Spleen (tissue), 11 donors: ENCODE results near the gene SUN5. TPM values are rescaled to one million over a fixed set of nuclear protein-coding genes. Genes with fewer than 3 reads are reported as not detected.
A peak's percentile ranks its signal among the peaks of the same experiment; 100 is the strongest.

Experiments used
- DNase-seq: peaks from one replicate; pipeline ENCODE4 v3.0.0-alpha.2; 2020
- H3K27ac ChIP-seq, 8 donors: fragments of 200-600 bp; sonication (generic) in 7 of 8; 1 replicate in 4 of 8; 2 replicates in 4 of 8; pipeline versions ENCODE4 v1.5.0 to v1.8.0; 2016 to 2021; ENCODE audit warnings: inconsistent platforms in 4 of 8, mild to moderate bottlenecking in 4 of 8, moderate library complexity in 1 of 8
- H3K27me3 ChIP-seq, 7 donors: fragments of 200-600 bp; sonication (generic) in 6 of 7; replicated peaks in 1 of 7; 1 replicate in 4 of 7; 2 replicates in 3 of 7; pipeline versions ENCODE4 v1.5.0 to v1.8.0; 2016 to 2021; ENCODE audit warnings: inconsistent platforms in 3 of 7, mild to moderate bottlenecking in 1 of 7
- H3K36me3 ChIP-seq, 6 donors: fragments of 200-600 bp; sonication (generic) in 5 of 6; 1 replicate in 4 of 6; 2 replicates in 2 of 6; pipeline versions ENCODE4 v1.5.0 to v1.8.0; 2016 to 2021; ENCODE audit warnings: inconsistent platforms in 2 of 6
- H3K4me1 ChIP-seq, 6 donors: fragments of 200-600 bp; sonication (generic) in 5 of 6; 1 replicate in 3 of 6; 2 replicates in 3 of 6; pipeline versions ENCODE4 v1.5.0 to v1.8.0; 2016 to 2021; ENCODE audit warnings: inconsistent platforms in 3 of 6
- H3K4me3 ChIP-seq, 8 donors: fragments of 200-600 bp; sonication (generic) in 7 of 8; 1 replicate in 4 of 8; 2 replicates in 4 of 8; pipeline versions ENCODE4 v1.5.0 to v1.8.0; 2016 to 2021; ENCODE audit warnings: inconsistent platforms in 4 of 8, mild to moderate bottlenecking in 4 of 8, moderate library complexity in 2 of 8
- H3K9me3 ChIP-seq, 8 donors: fragments of 200-600 bp; sonication (generic) in 7 of 8; 1 replicate in 4 of 8; 2 replicates in 4 of 8; pipeline versions ENCODE4 v1.5.0 to v1.8.0; 2016 to 2021; ENCODE audit warnings: inconsistent platforms in 4 of 8
- POLR2A ChIP-seq, 3 donors: fragments of 450-650 bp; IDR thresholded peaks; one replicate each; pipeline ENCODE4 v1.5.1; 2017; ENCODE audit warnings: antibody characterized with exemption in 3 of 3, mild to moderate bottlenecking in 1 of 3
- POLR2AphosphoS5 ChIP-seq, 3 donors: sonication (generic); formaldehyde crosslinking; IDR thresholded peaks; one replicate each; pipeline ENCODE4 v1.5.1; 2017; ENCODE audit warnings: antibody characterized with exemption in 3 of 3
- WGBS, 5 donors: extraction: QIAGEN DNeasy Blood & Tissue Kit in 3 of 5; methylation state at CpG; one replicate each; pipeline versions ENCODE4 v1.1.5 to v1.1.7; 2013 to 2018; 5-methylcytosine and 5-hydroxymethylcytosine counted together
- intact Hi-C: fragments of 100-400 bp; cut with DNase I; formaldehyde crosslinking; loops from one replicate; pipeline ENCODE4 v1.15.0; 2023; ENCODE audit warnings: low total_unique reads
- polyA plus RNA-seq, 3 donors: library from polyadenylated mRNA; stranded (reverse); fragments of 200-250 nt; gene quantifications; one replicate each; pipeline ENCODE4 v1.2.1, GENCODE V29; 2013
- total RNA-seq, 7 donors: library from RNA; depleted of rRNA in 3 of 7; stranded (reverse); fragments of >200 nt in 3 of 7; fragmentation: NEBNext Ultra II Directional in 4 of 7; extraction: Animal tissue kit (Norgen Biotek cat#: 25700) in 4 of 7; gene quantifications; one replicate each; pipeline versions ENCODE4 v1.1.0 to v1.2.1, GENCODE V29; 2016 to 2021
- TF ChIP-seq, protein P1 (sequence below), 11 experiments: fragments of 200-600 bp in 7 of 11; fragments of 450-650 bp in 4 of 11; sonication (generic) in 4 of 11; IDR thresholded peaks in 8 of 11; conservative IDR thresholded peaks in 3 of 11; 1 replicate in 7 of 11; 2 replicates in 4 of 11; pipeline versions ENCODE4 v1.4.0 to v1.8.0; 2016 to 2021; ENCODE audit warnings: antibody characterized with exemption in 11 of 11, inconsistent platforms in 4 of 11, mild to moderate bottlenecking in 1 of 11
- donor health status: healthy with polysubstance abuse.
- donor health status: DM: no; HTN: no; CAD: no; lungs with moderate emphysema.
- donor health status: DM: no; HTN: no; CAD: no.
- donor health status: Bipolar disorder and iron deficiency.
- donor health status: healthy.
- donor health status: DM: no; HTN: no; CAD: no.
- donor health status: DM: yes; HTN: yes; CAD: no.

The SUN5 gene
- total and polyA plus RNA-seq, 10 donors, result not detected

DNA sequence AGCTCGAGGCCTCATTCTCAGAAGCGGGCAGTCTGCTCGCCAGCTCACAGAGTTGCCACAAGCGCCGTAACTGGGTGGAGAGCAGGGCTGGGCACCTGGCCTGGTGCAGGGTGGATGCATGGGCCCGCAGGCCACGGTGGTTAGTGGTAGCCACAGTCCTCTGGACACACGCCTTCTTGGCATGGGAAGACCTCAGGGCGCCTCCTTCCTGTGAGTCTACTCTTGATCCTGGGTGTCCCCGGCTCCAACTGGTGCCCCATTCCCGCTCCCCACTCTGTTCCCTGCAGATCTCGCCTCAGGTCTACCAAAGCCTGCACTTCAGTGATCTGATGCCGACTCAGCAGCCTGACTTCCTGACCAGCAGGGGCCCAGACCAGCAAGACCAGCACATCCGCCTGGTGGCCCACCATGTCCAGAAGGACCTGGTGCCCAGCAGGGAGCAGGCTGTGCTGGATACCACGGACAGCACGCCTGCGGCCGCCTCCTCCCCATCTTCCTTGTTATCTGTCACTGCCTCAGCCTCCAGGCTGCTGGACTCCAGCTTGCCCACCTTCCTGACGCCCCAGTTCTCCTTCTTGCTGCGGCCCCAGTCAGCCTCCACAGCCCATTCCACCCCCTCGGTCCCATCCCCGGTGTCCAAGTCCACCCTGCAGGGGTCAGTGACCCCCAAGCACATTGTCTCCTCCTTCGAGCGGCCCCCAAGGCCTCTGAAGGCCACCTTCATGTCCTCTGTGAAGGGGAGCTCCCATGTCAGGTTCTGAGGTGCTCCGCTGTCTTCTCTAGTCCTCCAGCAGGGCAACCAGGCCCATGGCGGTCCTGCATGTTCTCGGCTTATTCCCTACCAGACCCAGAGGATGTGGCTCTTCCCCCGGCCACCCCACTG is 43.1 kb downstream of the SUN5 start:
- WGBS, 5 donors, result 85 to 90% (median 88%) methylated on average over 25 to 28 of the region's 28 CpGs

DNA sequence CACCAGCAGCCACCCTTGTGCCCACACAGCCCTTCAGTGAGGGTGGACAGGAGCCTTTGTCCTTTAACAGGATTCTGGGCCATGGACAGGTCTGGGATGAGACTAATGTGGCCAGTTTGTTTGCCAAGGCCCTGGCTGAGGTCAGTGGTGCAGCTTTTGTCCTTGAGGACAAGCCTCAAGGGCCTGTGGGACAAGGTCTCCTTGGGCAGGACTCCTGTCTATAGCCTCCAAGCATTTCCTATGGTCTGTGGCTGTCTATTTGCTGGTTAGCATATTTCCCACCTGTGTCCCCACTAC is 44.1 kb downstream of the SUN5 start:
- peaks cover 0 to 2% (median under 1%) of the 10 kb centered on the region in 6 donors for H3K4me1 ChIP-seq
- H3K9me3 ChIP-seq, result peaks cover 7 to 37% (median 34%) of the 10 kb centered on the region in 8 donors
- TF ChIP-seq POLR2A (IDR thresholded peaks at IDR 0.05), result no peak
- TF ChIP-seq POLR2AphosphoS5 (IDR thresholded peaks at IDR 0.05), result no peak
- TF ChIP-seq, protein P1, sequence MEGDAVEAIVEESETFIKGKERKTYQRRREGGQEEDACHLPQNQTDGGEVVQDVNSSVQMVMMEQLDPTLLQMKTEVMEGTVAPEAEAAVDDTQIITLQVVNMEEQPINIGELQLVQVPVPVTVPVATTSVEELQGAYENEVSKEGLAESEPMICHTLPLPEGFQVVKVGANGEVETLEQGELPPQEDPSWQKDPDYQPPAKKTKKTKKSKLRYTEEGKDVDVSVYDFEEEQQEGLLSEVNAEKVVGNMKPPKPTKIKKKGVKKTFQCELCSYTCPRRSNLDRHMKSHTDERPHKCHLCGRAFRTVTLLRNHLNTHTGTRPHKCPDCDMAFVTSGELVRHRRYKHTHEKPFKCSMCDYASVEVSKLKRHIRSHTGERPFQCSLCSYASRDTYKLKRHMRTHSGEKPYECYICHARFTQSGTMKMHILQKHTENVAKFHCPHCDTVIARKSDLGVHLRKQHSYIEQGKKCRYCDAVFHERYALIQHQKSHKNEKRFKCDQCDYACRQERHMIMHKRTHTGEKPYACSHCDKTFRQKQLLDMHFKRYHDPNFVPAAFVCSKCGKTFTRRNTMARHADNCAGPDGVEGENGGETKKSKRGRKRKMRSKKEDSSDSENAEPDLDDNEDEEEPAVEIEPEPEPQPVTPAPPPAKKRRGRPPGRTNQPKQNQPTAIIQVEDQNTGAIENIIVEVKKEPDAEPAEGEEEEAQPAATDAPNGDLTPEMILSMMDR (IDR thresholded peaks at IDR 0.05 in 8 of 11, conservative IDR thresholded peaks at IDR 0.05 in 3 of 11), result no peak
- no peak overlapping the region for H3K4me3 ChIP-seq
- intact Hi-C loops, result no loop called here
- peaks cover 0 to 3% (median 0%) of the 10 kb centered on the region in 7 donors for H3K27me3 ChIP-seq
- no peaks in the 10 kb centered on the region for H3K36me3 ChIP-seq
- no peak for DNase-seq
- H3K27ac ChIP-seq, result no peak overlapping the region

More for the DNA sequence above, 43.1 kb downstream of the SUN5 start:
- Histone ChIP-seq H3K36me3 (no peaks in the 10 kb centered on the region), H3K27me3 (no peaks in the 10 kb centered on the region), H3K9me3 (peaks cover 7 to 28% (median 25%) of the 10 kb centered on the region in 8 donors), H3K4me1 (peaks cover 5 to 11% (median 10%) of the 10 kb centered on the region in 6 donors), H3K27ac (no peak overlapping the region), H3K4me3 (no peak overlapping the region)
- intact Hi-C loops, result no loop called here
- TF ChIP-seq POLR2AphosphoS5 (IDR thresholded peaks at IDR 0.05), result no peak
- no peak for TF ChIP-seq POLR2A (IDR thresholded peaks at IDR 0.05)
- TF ChIP-seq, protein P1 (IDR thresholded peaks at IDR 0.05 in 8 of 11, conservative IDR thresholded peaks at IDR 0.05 in 3 of 11), result no peak
- peak; percentile 73 for DNase-seq

DNA sequence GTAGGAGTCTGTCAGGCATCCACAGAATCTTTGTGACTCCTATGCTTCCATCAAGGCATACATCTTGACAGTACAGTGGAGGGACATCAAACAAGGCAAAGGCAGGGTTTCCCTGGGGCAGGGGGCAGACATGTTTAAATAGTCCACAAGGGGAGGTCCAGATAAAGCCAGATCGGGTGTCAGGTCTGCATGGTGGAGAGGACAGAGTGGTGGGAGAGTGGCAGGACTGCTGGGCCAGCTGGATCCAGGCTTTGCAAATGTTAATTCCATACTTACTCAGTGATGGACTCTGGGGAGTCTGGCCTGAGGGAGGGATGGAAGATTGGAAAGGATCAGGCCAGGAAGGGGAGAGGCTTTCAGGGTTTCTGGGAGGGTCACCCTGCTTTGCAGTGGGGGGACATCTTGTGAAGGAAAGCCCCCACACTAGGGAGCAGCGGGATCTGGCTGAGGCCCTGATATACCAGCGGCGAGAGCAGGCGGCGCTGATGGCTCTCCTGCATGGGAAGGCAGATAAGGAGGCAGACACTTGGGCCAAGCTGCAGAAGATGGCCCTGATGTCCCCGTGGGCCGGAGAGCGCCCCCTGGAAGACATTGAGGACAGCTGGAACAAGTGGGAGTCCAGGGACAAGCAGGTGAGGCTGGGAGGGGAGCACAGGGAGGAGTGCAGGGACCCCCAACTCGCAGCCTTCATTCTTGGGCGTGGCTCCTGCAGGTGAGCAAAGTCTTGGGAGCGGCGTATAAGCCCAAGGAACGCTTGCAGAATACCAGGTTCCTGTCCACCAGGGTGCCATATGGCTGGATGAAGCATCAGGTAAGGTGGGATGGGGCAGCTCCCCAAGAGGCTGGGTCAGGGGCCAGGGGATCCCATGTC is 44.6 kb downstream of the SUN5 start:
- DNase-seq, result no peak

More for the DNA sequence above, 44.6 kb downstream of the SUN5 start:
- WGBS, 5 donors, result 88 to 94% (median 91%) methylated on average over 14 of the region's 14 CpGs
- H3K4me3 ChIP-seq, result no peak overlapping the region
- H3K4me1 ChIP-seq, result no peaks in the 10 kb centered on the region
- H3K9me3 ChIP-seq, result peaks cover 7 to 43% (median 39%) of the 10 kb centered on the region in 8 donors
- H3K27me3 ChIP-seq, result peaks cover 0 to 4% (median 0%) of the 10 kb centered on the region in 7 donors
- no peaks in the 10 kb centered on the region for H3K36me3 ChIP-seq
- no peak overlapping the region for H3K27ac ChIP-seq
- TF ChIP-seq POLR2A (IDR thresholded peaks at IDR 0.05), result no peak
- TF ChIP-seq, protein P1 (IDR thresholded peaks at IDR 0.05 in 8 of 11, conservative IDR thresholded peaks at IDR 0.05 in 3 of 11), result no peak
- TF ChIP-seq POLR2AphosphoS5 (IDR thresholded peaks at IDR 0.05), result no peak
- intact Hi-C loops, result no loop called here
